CD4-positive, alpha-beta T cell treated with Interleukin-10 for 1 hour (primary cell): ENCODE measurements around the gene RYR2.
A peak's percentile ranks its signal among the peaks of the same experiment; 100 is the strongest.

Experiments
- DNase-seq: peaks from one replicate; pipeline ENCODE4 v3.0.0-alpha.2; 2020

RYR2 gene

GRCh38 chr1:237756304-237756967 is 714.5 kb downstream of the RYR2 start:
- DNase-seq, result no peak

- no peak for DNase-seq
Measured at GRCh38 chr1:237759377-237759776, 717.4 kb downstream of the RYR2 start.

DNA sequence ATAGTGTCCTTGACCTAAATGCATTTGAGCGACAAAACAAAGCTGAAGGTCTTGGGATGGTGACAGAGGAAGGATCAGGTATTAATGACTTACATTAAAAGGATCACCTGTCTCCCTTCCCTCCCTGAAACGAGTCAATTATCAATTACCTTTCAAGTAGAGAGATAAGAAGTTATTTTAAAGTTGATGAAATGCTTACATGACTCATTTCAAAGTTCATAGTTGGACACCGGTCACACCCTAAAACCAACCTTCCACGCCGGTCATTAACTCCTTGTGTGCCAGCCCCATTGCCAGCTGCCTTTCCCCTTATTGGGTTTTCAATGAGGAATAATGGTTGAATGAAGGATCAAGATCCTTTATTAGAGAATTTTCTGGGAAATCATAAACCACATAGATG is 719.0 kb downstream of the RYR2 start:
- DNase-seq, result no peak

DNA sequence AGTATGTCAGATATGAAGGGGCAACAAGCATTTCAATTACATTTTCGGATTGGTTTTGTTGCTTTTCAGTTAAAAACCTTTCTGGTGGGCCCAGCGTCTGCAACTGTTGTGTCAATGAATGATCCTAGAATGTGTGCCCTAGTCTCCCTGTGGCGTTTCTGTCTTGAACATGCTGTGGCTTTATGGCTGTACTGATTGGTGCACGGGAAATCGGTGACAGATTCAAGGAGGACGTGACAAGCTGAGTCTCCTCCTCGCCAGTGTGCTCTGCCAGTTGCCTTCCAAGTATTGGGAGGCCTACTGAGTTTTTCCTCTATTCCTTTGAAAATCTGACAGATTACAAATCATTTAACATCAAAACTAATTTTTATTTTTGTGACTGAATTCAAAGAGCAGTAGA is 721.2 kb downstream of the RYR2 start:
- DNase-seq, result no peak

- no peak for DNase-seq
Measured at GRCh38 chr1:237763751-237764150, 721.8 kb downstream of the RYR2 start.

DNA sequence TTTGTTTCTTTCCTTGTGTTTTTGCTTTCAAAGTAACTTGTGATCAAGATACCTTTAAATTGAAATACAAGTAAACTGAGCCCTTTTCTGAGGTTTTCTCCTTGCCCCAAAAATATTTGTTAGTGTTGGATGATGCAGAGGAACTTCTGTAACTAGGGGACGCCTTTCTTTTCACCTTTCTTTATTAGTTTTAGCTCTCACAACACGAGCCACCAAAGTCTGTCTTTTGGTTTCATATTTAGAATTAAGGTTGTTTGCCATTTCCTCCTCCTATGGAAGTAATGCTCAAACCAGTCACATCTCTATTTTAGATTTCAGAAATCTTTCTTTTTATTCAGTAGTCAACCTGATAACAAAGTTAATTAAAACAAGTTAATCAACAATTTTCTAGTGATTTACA is 727.9 kb downstream of the RYR2 start:
- DNase-seq, result no peak

DNA sequence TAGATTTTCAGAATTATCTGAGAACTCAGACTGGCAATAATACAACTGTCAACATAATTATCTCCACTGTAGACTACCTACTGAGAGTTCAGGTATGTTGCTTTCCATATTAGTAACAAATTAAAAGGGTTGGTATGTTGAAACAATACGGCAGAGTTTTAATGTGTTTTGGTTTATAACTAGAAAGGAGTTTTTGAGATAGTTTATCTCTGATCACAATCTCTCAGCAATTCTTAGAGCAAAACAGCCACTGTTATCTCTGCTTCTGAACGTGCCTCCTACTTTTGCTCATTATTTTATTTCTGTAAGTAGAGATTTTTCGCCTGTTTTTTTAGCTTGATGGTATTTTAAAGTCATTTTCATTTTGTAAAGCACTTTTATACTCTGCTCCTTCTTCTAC is 730.0 kb downstream of the RYR2 start:
- DNase-seq, result no peak

DNA sequence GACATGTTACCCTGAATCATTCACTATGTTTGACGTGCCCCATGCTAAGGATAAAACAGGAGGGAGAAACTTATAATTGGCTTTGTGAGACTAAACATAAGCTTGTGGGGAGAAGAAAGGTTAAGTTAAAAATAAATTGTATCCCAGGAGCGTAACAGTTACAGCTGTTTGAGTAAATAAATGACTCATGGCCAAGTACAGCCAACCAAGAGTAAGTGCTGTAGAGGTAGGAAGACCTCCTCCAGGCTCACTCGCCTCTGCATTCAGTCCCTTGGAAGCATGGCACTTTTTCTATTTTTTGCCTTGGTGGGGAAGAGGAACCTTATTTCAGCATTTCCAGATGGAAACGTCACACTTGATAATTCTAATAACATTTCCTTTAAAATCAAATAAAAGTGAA is 732.3 kb downstream of the RYR2 start:
- no peak for DNase-seq

- no peak for DNase-seq
Measured at GRCh38 chr1:237779356-237779755, 737.4 kb downstream of the RYR2 start.

- no peak for DNase-seq
Measured at GRCh38 chr1:237786066-237786719, 744.2 kb downstream of the RYR2 start.

GRCh38 chr1:237788069-237788468 is 746.1 kb downstream of the RYR2 start:
- no peak for DNase-seq

- DNase-seq, result peak; percentile 3
Measured at GRCh38 chr1:237789619-237790018, 747.6 kb downstream of the RYR2 start.

GRCh38 chr1:237791592-237791991 is 749.6 kb downstream of the RYR2 start:
- no peak for DNase-seq

DNA sequence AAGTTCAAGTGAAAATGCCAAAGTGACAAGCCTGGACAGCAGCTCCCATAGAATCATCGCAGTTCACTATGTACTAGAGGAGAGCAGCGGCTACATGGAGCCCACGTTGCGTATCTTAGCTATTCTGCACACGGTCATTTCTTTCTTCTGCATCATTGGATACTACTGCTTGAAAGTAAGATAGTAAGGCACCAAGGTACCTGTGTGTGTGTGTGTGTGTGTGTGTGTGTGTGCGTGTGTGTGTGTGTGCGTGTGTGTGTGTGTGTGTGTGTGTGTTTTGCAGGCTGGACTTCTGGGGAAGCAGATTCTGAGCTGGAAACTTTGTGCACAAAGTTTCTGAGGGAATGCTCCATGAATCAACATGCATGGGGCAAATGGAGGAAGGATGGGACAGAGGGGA is 750.2 kb downstream of the RYR2 start:
- DNase-seq, result no peak

DNA sequence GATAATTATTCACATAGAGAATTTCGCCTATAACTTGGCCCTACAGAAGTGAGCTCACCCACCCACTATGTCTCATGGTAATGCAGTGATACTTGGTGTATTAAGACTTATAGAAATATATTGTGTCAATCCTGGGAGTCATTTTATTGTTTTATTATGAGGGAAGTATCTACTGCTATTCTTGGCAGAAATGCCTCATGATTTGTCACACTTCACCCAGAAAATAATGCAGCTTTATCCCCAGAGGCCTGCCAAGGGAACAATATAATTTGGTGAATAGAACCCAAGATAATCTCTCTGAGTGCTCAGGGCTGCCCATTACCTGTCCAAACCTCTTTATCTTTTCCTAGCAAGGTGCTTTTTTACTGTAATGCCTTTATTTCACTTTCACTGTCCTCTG is 750.7 kb downstream of the RYR2 start:
- DNase-seq, result no peak

DNA sequence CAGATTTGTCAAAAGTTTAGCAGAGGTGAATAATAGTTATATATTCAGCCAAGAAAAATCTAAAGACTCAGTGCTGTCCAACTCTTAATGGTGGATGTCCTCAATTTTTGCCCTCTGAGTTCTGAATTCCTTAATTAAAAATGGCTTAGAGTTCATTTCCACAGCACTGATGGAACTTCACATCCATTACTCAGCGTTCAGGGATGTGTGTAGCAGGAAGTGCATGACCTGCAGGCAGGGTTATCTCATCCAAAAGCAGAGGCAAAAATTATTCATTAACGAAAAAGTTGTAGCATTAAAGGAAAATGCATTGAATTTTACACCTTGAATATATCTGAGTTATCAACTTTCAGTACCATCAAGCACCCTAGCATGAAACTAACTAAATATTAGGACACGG is 752.1 kb downstream of the RYR2 start:
- no peak for DNase-seq

DNA sequence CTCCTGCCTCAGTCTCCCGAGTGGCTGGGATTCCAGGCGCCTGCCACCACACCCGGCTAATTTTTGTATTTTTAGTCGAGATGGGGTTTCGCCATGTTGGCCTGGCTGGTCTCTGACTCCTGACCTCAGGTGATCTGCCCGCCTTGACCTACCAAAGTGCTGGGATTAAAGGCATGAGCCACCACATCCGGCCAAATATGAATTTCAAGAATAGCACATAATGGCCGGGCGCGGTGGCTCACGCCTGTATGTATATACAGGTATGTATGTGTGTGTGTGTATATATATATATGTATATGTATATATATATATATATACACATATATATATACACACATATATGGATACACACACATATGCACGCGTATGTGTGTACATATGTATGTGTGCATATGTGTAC is 753.6 kb downstream of the RYR2 start:
- DNase-seq, result no peak

DNA sequence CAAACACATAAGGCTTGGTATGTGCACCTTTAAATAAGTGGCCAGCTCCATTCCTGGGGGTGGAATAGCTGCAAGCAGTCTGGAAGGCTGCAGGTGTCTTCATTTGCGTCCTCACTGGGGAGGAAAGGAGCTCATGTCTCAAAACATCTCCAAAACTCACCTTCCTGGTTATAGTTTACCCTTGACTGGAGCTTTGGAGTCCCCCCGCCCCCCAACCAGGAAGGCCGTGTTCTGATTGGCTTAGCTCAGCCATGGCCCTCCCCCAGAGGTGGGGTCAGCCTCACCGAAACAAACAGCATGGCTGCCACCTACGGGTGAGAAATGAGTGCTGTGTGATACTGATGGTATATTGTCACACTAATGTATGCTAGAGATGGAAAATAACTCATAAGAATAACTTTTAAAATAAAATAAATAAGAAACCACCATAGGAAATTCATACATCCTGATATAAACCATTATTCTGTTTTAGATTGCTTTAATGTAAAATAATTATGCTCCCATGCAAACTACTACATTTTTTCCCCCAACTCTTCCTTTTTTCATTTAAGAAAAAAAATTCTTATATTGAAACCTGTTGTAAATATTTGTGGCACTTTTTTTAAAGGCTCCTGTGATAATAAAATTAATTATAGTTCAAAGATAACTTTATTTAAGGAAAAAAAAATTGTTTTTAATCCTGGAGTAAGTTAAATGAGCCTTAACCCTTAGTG is 757.9 kb downstream of the RYR2 start:
- peak; percentile 64 for DNase-seq

- no peak for DNase-seq
Measured at GRCh38 chr1:237804516-237804915, 762.5 kb downstream of the RYR2 start.

- DNase-seq, result no peak
Measured at GRCh38 chr1:237809099-237809498, 767.1 kb downstream of the RYR2 start.

DNA sequence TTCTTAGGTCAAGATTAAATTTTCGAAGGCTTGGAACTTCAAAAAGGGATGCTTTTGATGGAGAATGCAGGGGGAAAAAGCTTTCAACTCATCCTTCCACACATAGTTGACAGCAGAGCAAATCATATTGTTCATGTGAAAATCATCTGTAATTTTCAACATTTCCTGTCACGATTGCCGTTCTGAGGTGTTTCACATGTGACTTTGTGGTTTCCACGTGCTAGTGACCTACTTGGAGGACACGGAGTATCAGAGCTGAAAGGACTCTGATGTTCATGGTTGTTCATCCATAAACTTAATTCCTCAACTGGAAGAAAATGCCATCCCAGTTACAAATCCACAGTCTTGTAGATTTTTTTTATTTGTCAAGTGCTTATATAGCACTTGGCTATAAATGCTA is 769.6 kb downstream of the RYR2 start:
- DNase-seq, result peak; percentile 2

GRCh38 chr1:237812061-237812460 is 770.1 kb downstream of the RYR2 start:
- no peak for DNase-seq

GRCh38 chr1:237814319-237814924 is 772.4 kb downstream of the RYR2 start:
- no peak for DNase-seq

DNA sequence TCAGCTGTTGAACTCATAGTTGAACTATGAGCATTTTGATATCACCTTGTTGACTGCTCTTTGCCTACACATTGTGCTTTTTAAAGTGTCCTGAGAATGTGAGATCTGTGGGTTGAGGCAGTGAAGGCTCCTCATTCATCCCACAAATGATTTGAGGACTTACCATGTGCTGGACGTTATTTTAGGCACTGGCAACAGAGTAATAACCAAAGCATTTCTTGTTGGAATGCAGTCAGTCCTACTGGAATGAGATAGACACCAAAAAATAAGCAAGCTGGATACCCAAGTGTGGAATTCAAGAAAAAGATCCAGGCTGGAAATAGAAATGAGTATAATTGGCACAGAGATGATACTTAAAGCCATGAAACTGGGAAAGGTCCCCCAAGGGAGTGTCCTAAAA is 775.3 kb downstream of the RYR2 start:
- DNase-seq, result no peak
